ENCODE measurements around the gene GPR162.
"Not testable (repeated sequence)": the region's sequence is repeated elsewhere in the genome, so short reads cannot be mapped to it uniquely, and the experiment has no call there.

The GPR162 gene

GRCh38 chr12:6867413-6868210 lies 46.0 kb downstream of the GPR162 start, which contains the start of gene TPI1:
TSS of gene TPI1 (plus strand) at chr12:6867531. CDS start at chr12:6867567, 36 bp downstream.
- peak; percentile 94 for DNase-seq (ENCODE audit: insufficient read length)
- peak; percentile 97 for FAIRE-seq
- peak; percentile 98 for TF ChIP-seq POLR2AphosphoS5 (IDR thresholded peaks at IDR 0.05; ENCODE audit: low read depth, low read length)
- TF ChIP-seq POLR2A (IDR thresholded peaks at IDR 0.05; ENCODE audit: low read depth, low read length), result peak; percentile 99
- peak; percentile 95 for TF ChIP-seq TAF1 (IDR thresholded peaks at IDR 0.05; ENCODE audit: borderline replicate concordance, low read depth, low read length)

- TF ChIP-seq TAF1 (IDR thresholded peaks at IDR 0.05; ENCODE audit: borderline replicate concordance, low read depth, low read length) (no peak), POLR2AphosphoS5 (IDR thresholded peaks at IDR 0.05; ENCODE audit: low read depth, low read length) (peak; percentile 8; the same call in 1 of the 2 replicates), POLR2A (IDR thresholded peaks at IDR 0.05; ENCODE audit: low read depth, low read length) (no peak)
- peak; percentile 50 for FAIRE-seq
- no peak for DNase-seq (ENCODE audit: insufficient read length)
Observed at GRCh38 chr12:6868211-6869048, 46.8 kb downstream of the GPR162 start.

GRCh38 chr12:6869049-6870021 lies 47.7 kb downstream of the GPR162 start:
- DNase-seq (ENCODE audit: insufficient read length) (peak; percentile 56), FAIRE-seq (peak; percentile 86)
- 0 out of 2 replicates have a peak, but pooled peaks have one; percentile 6 for TF ChIP-seq POLR2AphosphoS5 (IDR thresholded peaks at IDR 0.05; ENCODE audit: low read depth, low read length)
- TF ChIP-seq TAF1 (IDR thresholded peaks at IDR 0.05; ENCODE audit: borderline replicate concordance, low read depth, low read length), result no peak

- DNase-seq (ENCODE audit: insufficient read length); FAIRE-seq: not testable (repeated sequence)
Observed at GRCh38 chr12:6870304-6870703, 48.7 kb downstream of the GPR162 start.

GRCh38 chr12:6871052-6871957 lies 49.7 kb downstream of the GPR162 start:
- DNase-seq (ENCODE audit: insufficient read length) (no peak), FAIRE-seq (peak; percentile 58)
- TF ChIP-seq POLR2A (IDR thresholded peaks at IDR 0.05; ENCODE audit: low read depth, low read length), result peak; percentile 51; the same call in 1 of the 2 replicates
- no peak for TF ChIP-seq TAF1 (IDR thresholded peaks at IDR 0.05; ENCODE audit: borderline replicate concordance, low read depth, low read length)
- TF ChIP-seq POLR2AphosphoS5 (IDR thresholded peaks at IDR 0.05; ENCODE audit: low read depth, low read length), result no peak; the same call in 1 of the 2 replicates

GRCh38 chr12:6872073-6873048 lies 50.7 kb downstream of the GPR162 start:
- peak; percentile 97 for FAIRE-seq
- TF ChIP-seq POLR2AphosphoS5 (IDR thresholded peaks at IDR 0.05; ENCODE audit: low read depth, low read length) (peak; percentile 41; the same call in 1 of the 2 replicates), TAF1 (IDR thresholded peaks at IDR 0.05; ENCODE audit: borderline replicate concordance, low read depth, low read length) (no peak), POLR2A (IDR thresholded peaks at IDR 0.05; ENCODE audit: low read depth, low read length) (peak; percentile 64)
- DNase-seq (ENCODE audit: insufficient read length), result peak; percentile 80

- peak; percentile 96 for DNase-seq (ENCODE audit: insufficient read length)
- peak; percentile 60; the same call in 1 of the 2 replicates for TF ChIP-seq POLR2A (IDR thresholded peaks at IDR 0.05; ENCODE audit: low read depth, low read length)
- 0 out of 2 replicates have a peak, but pooled peaks have one; percentile 1 for TF ChIP-seq TAF1 (IDR thresholded peaks at IDR 0.05; ENCODE audit: borderline replicate concordance, low read depth, low read length)
- no peak for TF ChIP-seq POLR2AphosphoS5 (IDR thresholded peaks at IDR 0.05; ENCODE audit: low read depth, low read length)
- FAIRE-seq, result peak; percentile 97
Observed at GRCh38 chr12:6873094-6874014, 51.7 kb downstream of the GPR162 start, which contains the start of gene SPSB2. TSS of gene SPSB2 (minus strand) at chr12:6873303. CDS start at chr12:6872901, 402 bp downstream.

- DNase-seq (ENCODE audit: insufficient read length); FAIRE-seq: not testable (repeated sequence)
Observed at GRCh38 chr12:6874015-6874368, 52.4 kb downstream of the GPR162 start.
